ENCODE results near the gene DNAJC13. TPM values are rescaled to one million over a fixed set of nuclear protein-coding genes. Genes with fewer than 3 reads are reported as not detected.

DNAJC13 gene
- total and polyA plus RNA-seq, 4 donors, result 6.3 to 22.8 (median 15.4) TPM

DNA sequence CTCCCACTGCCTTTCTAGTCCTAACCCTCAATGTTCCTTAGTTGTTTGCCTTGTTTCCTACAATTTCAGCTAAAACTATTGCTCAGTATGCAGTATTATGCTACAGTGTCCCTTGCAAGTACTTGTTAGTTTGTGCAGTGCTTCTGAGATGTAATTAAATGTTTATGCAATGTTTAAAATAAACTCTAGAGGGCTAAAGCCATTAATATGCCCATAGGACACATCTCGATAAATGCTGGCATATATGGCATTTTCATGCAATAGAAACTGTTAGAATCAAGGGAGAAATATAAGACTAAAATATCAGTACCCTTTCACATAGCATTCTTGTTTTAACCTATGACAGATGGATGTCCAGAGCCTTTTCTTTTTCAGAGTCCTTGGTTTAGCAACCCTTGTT is 120.0 kb downstream of the DNAJC13 start:
- peaks cover 4 to 23% (median 5%) of the 10 kb centered on the region in 4 donors for H3K36me3 ChIP-seq (ENCODE audit: control insufficient read depth in 4 of 4, insufficient read depth in 3 of 4, low read depth in 1 of 4, low read length in 3 of 4)
- H3K27ac ChIP-seq (ENCODE audit: low read depth in 1 of 2, low read length in 2 of 2), result no peak overlapping the region
- H3K9ac ChIP-seq (ENCODE audit: low read depth in 1 of 2, low read length in 2 of 2), result no peak overlapping the region
- H3K9me3 ChIP-seq (ENCODE audit: control insufficient read depth in 4 of 4, low read length in 3 of 4), result no peaks in the 10 kb centered on the region
- H3K4me3 ChIP-seq (ENCODE audit: low read depth in 1 of 3, low read length in 3 of 3), result no peak overlapping the region
- H3K4me1 ChIP-seq (ENCODE audit: control insufficient read depth in 4 of 4, insufficient read depth in 4 of 4, low read length in 3 of 4), result peaks cover 0 to 5% (median 0%) of the 10 kb centered on the region in 4 donors
- no peaks in the 10 kb centered on the region for H3K27me3 ChIP-seq (ENCODE audit: control insufficient read depth in 4 of 4, insufficient read depth in 4 of 4, low read length in 3 of 4)
- WGBS, result 89% methylated on average over 1 of the region's 1 CpG
- TF ChIP-seq NR2F2 (IDR thresholded peaks at IDR 0.05), result no peak
- TF ChIP-seq, protein P1, sequence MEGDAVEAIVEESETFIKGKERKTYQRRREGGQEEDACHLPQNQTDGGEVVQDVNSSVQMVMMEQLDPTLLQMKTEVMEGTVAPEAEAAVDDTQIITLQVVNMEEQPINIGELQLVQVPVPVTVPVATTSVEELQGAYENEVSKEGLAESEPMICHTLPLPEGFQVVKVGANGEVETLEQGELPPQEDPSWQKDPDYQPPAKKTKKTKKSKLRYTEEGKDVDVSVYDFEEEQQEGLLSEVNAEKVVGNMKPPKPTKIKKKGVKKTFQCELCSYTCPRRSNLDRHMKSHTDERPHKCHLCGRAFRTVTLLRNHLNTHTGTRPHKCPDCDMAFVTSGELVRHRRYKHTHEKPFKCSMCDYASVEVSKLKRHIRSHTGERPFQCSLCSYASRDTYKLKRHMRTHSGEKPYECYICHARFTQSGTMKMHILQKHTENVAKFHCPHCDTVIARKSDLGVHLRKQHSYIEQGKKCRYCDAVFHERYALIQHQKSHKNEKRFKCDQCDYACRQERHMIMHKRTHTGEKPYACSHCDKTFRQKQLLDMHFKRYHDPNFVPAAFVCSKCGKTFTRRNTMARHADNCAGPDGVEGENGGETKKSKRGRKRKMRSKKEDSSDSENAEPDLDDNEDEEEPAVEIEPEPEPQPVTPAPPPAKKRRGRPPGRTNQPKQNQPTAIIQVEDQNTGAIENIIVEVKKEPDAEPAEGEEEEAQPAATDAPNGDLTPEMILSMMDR (IDR thresholded peaks at IDR 0.05; ENCODE audit: low read depth, low read length, missing input control), result no peak
- no peak for TF ChIP-seq FOXA2 (IDR thresholded peaks at IDR 0.05)
- no peak for TF ChIP-seq TAF1 (conservative IDR thresholded peaks at IDR 0.05)
- TF ChIP-seq, protein P2, sequence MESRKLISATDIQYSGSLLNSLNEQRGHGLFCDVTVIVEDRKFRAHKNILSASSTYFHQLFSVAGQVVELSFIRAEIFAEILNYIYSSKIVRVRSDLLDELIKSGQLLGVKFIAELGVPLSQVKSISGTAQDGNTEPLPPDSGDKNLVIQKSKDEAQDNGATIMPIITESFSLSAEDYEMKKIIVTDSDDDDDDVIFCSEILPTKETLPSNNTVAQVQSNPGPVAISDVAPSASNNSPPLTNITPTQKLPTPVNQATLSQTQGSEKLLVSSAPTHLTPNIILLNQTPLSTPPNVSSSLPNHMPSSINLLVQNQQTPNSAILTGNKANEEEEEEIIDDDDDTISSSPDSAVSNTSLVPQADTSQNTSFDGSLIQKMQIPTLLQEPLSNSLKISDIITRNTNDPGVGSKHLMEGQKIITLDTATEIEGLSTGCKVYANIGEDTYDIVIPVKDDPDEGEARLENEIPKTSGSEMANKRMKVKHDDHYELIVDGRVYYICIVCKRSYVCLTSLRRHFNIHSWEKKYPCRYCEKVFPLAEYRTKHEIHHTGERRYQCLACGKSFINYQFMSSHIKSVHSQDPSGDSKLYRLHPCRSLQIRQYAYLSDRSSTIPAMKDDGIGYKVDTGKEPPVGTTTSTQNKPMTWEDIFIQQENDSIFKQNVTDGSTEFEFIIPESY (IDR thresholded peaks at IDR 0.05), result no peak
- no peak for TF ChIP-seq JUND (IDR thresholded peaks at IDR 0.05)
- no peak for TF ChIP-seq RAD21 (IDR thresholded peaks at IDR 0.05)
- TF ChIP-seq RXRA (IDR thresholded peaks at IDR 0.05), result no peak
- no peak for TF ChIP-seq HNF4A (conservative IDR thresholded peaks at IDR 0.05)
- no peak for TF ChIP-seq EGR1 (IDR thresholded peaks at IDR 0.05; ENCODE audit: low read depth in 2 of 2)
- TF ChIP-seq, protein P3, sequence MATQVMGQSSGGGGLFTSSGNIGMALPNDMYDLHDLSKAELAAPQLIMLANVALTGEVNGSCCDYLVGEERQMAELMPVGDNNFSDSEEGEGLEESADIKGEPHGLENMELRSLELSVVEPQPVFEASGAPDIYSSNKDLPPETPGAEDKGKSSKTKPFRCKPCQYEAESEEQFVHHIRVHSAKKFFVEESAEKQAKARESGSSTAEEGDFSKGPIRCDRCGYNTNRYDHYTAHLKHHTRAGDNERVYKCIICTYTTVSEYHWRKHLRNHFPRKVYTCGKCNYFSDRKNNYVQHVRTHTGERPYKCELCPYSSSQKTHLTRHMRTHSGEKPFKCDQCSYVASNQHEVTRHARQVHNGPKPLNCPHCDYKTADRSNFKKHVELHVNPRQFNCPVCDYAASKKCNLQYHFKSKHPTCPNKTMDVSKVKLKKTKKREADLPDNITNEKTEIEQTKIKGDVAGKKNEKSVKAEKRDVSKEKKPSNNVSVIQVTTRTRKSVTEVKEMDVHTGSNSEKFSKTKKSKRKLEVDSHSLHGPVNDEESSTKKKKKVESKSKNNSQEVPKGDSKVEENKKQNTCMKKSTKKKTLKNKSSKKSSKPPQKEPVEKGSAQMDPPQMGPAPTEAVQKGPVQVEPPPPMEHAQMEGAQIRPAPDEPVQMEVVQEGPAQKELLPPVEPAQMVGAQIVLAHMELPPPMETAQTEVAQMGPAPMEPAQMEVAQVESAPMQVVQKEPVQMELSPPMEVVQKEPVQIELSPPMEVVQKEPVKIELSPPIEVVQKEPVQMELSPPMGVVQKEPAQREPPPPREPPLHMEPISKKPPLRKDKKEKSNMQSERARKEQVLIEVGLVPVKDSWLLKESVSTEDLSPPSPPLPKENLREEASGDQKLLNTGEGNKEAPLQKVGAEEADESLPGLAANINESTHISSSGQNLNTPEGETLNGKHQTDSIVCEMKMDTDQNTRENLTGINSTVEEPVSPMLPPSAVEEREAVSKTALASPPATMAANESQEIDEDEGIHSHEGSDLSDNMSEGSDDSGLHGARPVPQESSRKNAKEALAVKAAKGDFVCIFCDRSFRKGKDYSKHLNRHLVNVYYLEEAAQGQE (IDR thresholded peaks at IDR 0.05), result no peak
- TF ChIP-seq, protein P4, sequence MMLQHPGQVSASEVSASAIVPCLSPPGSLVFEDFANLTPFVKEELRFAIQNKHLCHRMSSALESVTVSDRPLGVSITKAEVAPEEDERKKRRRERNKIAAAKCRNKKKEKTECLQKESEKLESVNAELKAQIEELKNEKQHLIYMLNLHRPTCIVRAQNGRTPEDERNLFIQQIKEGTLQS (IDR thresholded peaks at IDR 0.05), result no peak
- no peak for TF ChIP-seq HNF4G (IDR thresholded peaks at IDR 0.05)
- no peak for TF ChIP-seq FOXA1 (IDR thresholded peaks at IDR 0.05)
- no peak for TF ChIP-seq GABPA (IDR thresholded peaks at IDR 0.05 in 1 of 2, conservative IDR thresholded peaks at IDR 0.05 in 1 of 2)
- TF ChIP-seq, protein P5, sequence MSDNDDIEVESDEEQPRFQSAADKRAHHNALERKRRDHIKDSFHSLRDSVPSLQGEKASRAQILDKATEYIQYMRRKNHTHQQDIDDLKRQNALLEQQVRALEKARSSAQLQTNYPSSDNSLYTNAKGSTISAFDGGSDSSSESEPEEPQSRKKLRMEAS (IDR thresholded peaks at IDR 0.05), result no peak
- TF ChIP-seq SP1 (IDR thresholded peaks at IDR 0.05), result no peak
- DNase-seq (ENCODE audit: low spot score), result no peak

Data from liver (tissue), 9 donors.